Activated naive CD4-positive, alpha-beta T cell treated with anti-CD3 and anti-CD28 coated beads, Interleukin-2, amount 50 U/mL, for 24 hours (primary cell): ENCODE measurements around the gene IGFL1.
"Not testable (repeated sequence)": the region's sequence is repeated elsewhere in the genome, so short reads cannot be mapped to it uniquely, and the experiment has no call there.

Source experiments
- H3K27ac Mint-ChIP-seq: one replicate; pipeline ENCODE4 v1.8.0; 2021; ENCODE audit warnings: mild to moderate bottlenecking, mixed read lengths
- H3K27me3 Mint-ChIP-seq: one replicate; pipeline ENCODE4 v1.8.0; 2021; ENCODE audit warnings: mixed read lengths
- H3K36me3 Mint-ChIP-seq: one replicate; pipeline ENCODE4 v1.8.0; 2021; ENCODE audit warnings: mixed read lengths
- H3K4me1 Mint-ChIP-seq: one replicate; pipeline ENCODE4 v1.8.0; 2021; ENCODE audit warnings: mixed read lengths
- H3K4me3 Mint-ChIP-seq: one replicate; pipeline ENCODE4 v1.8.0; 2021; ENCODE audit warnings: mild to moderate bottlenecking, mixed read lengths
- H3K9me3 Mint-ChIP-seq: one replicate; pipeline ENCODE4 v1.8.0; 2021; ENCODE audit warnings: mixed read lengths

IGFL1 gene

GRCh38 chr19:46196410-46197124, 33.0 kb upstream of the IGFL1 start:
- Mint-ChIP-seq H3K36me3 (no peaks in the 10 kb centered on the region), H3K4me3 (no peak overlapping the region), H3K27ac (no peak overlapping the region), H3K4me1 (no peaks in the 10 kb centered on the region), H3K9me3 (no peaks in the 10 kb centered on the region), H3K27me3 (peaks cover 15% of the 10 kb centered on the region)

DNA sequence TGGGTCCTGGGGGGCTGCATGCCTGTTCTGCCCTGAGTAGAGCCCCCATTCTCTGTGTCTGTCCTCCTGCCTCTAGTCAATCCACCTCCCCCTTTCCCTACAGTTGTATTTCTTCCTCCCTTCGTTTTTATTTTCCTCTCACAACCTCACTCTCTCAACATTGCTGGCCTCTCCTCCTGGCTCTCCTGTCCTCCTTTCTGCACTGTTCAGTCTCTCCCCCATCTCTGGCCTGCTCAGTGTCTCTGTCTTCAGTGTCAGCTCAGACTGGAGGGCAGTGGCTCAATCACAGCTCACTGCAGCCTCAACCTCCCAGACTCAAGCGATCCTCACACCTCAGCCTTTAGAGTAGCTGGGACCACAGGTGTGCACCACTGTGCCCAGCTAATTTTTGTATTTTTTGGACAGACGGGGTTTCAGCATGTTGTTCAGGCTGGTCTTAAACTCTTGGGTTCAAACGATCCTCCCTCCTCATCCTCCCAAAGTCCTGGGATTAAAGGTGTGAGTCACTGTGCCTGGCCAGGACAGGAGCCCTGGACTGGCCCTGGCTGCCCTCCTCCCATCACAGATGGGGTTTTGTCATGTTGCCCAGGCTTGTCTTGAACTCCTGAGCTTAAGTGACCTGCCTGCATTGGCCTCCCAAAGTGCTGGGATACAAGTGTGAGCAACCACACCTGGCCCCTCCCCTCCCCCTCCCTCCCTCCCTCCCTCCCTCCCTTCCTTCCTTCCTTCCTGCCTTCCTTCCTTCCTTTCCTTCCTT, 32.0 kb upstream of the IGFL1 start:
- H3K27me3 Mint-ChIP-seq = peaks cover 17% of the 10 kb centered on the region
- H3K4me3 Mint-ChIP-seq = no peak overlapping the region
- H3K36me3 Mint-ChIP-seq = no peaks in the 10 kb centered on the region
- no peaks in the 10 kb centered on the region for H3K9me3 Mint-ChIP-seq
- H3K27ac Mint-ChIP-seq = no peak overlapping the region
- no peaks in the 10 kb centered on the region for H3K4me1 Mint-ChIP-seq

GRCh38 chr19:46198756-46199155, 30.8 kb upstream of the IGFL1 start:
- H3K27me3 Mint-ChIP-seq = peaks cover 16% of the 10 kb centered on the region

GRCh38 chr19:46201454-46202310, 27.9 kb upstream of the IGFL1 start:
- no peaks in the 10 kb centered on the region for H3K9me3 Mint-ChIP-seq
- no peak overlapping the region for H3K4me3 Mint-ChIP-seq
- no peaks in the 10 kb centered on the region for H3K36me3 Mint-ChIP-seq
- H3K27me3 Mint-ChIP-seq = peaks cover 9% of the 10 kb centered on the region
- H3K4me1 Mint-ChIP-seq = no peaks in the 10 kb centered on the region
- no peak overlapping the region for H3K27ac Mint-ChIP-seq

More at GRCh38 chr19:46198756-46199155, 30.8 kb upstream of the IGFL1 start:
- no peak overlapping the region for H3K4me3 Mint-ChIP-seq
- H3K36me3 Mint-ChIP-seq = no peaks in the 10 kb centered on the region
- H3K9me3 Mint-ChIP-seq = no peaks in the 10 kb centered on the region
- no peaks in the 10 kb centered on the region for H3K4me1 Mint-ChIP-seq
- no peak overlapping the region for H3K27ac Mint-ChIP-seq

DNA sequence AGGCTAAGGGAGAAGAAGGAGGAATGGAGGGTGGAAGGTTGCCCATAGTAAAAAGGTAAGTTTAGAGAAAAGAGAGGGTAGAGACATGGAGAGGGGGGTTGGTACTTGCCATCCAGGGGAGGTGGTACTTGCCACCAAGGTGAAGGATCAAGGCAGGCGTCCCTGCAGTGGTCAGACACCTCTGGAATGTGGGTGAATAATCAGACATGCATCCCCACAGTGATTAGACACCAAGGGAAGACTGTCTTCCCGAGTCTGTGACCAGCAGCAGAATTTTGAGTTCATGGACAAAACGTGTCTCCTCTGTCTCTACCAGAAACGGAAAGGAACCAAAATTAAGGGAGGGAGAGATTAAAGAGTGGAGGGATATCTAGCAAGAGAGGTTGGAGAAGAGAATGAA, 27.1 kb upstream of the IGFL1 start:
- Mint-ChIP-seq H3K36me3 (no peaks in the 10 kb centered on the region), H3K27ac (no peak overlapping the region), H3K4me3 (no peak overlapping the region), H3K4me1 (no peaks in the 10 kb centered on the region), H3K27me3 (peaks cover 4% of the 10 kb centered on the region), H3K9me3 (no peaks in the 10 kb centered on the region)

DNA sequence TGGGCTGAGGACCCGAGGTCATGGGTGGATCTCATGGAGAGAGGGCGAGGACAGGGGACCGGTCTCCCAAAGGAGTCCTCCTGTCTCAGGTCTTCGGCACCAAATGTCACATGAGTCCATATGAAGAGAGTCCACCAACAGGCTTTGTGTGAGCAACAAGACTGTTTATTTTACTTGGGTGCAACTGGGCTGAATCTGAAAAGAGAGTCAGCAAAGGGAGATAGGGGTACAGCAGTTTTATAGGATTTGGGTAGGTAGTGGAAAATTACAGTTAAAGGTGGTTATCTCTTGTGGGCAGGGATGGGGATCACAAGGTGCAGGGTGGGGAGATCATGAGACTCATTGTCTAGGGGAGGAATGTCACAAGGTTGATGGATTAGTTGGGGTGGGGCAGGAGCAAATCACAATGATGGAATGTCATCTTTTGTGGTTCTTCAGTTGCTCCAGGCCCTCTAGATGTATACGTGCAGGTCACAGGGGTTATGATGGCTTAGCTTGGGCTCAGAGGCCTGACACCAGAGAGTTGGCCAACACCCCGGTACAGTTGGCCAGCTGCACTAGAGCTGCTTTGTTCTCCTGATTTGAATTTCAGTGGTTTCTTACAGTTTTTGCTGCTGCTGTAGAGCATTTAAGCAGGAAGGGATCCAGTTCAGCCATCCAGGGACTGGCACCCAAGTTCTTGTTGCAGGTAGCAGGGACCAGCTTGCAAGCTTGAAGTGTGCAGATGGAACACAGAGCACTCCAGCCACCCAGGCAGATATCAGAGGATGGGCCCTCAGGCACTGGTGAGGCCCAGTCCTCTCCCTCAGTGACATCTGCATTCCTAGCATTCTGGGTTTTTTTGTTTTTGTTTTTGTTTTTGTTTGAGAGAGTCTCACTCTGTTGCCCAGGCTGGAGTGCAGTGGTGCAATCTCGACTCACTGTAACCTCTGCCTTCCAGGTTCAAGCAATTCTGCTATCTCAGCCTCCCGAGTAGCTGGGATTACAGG, 26.4 kb upstream of the IGFL1 start:
- H3K4me1 Mint-ChIP-seq = no peaks in the 10 kb centered on the region
- peaks cover 4% of the 10 kb centered on the region for H3K27me3 Mint-ChIP-seq
- H3K9me3 Mint-ChIP-seq = no peaks in the 10 kb centered on the region
- H3K36me3 Mint-ChIP-seq = no peaks in the 10 kb centered on the region
- H3K27ac Mint-ChIP-seq = no peak overlapping the region
- no peak overlapping the region for H3K4me3 Mint-ChIP-seq

- H3K9me3 Mint-ChIP-seq = no peaks in the 10 kb centered on the region
- H3K27ac Mint-ChIP-seq = no peak overlapping the region
- peaks cover 5% of the 10 kb centered on the region for H3K27me3 Mint-ChIP-seq
- peaks cover 4% of the 10 kb centered on the region for H3K4me1 Mint-ChIP-seq
- no peak overlapping the region for H3K4me3 Mint-ChIP-seq
- H3K36me3 Mint-ChIP-seq = no peaks in the 10 kb centered on the region
These were observed 25.5 kb upstream of the IGFL1 start for GRCh38 chr19:46204008-46204407.

- Mint-ChIP-seq H3K4me3 (no peak overlapping the region), H3K27ac (no peak overlapping the region), H3K4me1 (peaks cover 12% of the 10 kb centered on the region), H3K36me3 (no peaks in the 10 kb centered on the region), H3K27me3 (peaks cover 5% of the 10 kb centered on the region), H3K9me3 (no peaks in the 10 kb centered on the region)
These were observed 24.2 kb upstream of the IGFL1 start for GRCh38 chr19:46205183-46205984.

DNA sequence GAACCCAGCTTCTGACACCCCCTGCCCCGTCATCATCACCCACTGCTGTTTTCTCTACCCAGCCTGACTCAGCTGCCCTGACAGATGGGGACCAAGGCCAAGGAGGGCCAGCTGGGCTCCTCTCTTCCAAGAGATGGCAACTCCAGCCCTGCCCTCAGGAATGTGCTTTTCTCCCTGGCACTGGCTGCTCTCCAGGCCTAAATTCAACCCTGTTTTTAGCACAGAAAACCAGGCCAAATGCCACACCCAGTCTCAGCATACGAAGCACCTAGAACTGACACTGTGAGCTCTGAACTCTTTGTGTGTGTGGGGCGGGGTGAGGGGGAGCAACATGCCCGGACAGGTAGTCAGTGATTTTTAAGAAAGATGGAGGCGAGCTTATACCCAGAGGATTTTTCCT, 23.4 kb upstream of the IGFL1 start:
- Mint-ChIP-seq H3K27me3 (peaks cover 5% of the 10 kb centered on the region), H3K9me3 (no peaks in the 10 kb centered on the region), H3K4me3 (no peak overlapping the region), H3K4me1 (peaks cover 12% of the 10 kb centered on the region), H3K27ac (no peak overlapping the region), H3K36me3 (no peaks in the 10 kb centered on the region)

GRCh38 chr19:46206682-46207081, 22.9 kb upstream of the IGFL1 start:
- H3K4me1 Mint-ChIP-seq = peaks cover 12% of the 10 kb centered on the region
- no peak overlapping the region for H3K27ac Mint-ChIP-seq
- no peak overlapping the region for H3K4me3 Mint-ChIP-seq
- H3K27me3 Mint-ChIP-seq = peaks cover 5% of the 10 kb centered on the region
- no peaks in the 10 kb centered on the region for H3K9me3 Mint-ChIP-seq
- H3K36me3 Mint-ChIP-seq = no peaks in the 10 kb centered on the region

GRCh38 chr19:46207858-46208257, 21.7 kb upstream of the IGFL1 start:
- peaks cover 12% of the 10 kb centered on the region for H3K4me1 Mint-ChIP-seq
- not testable (repeated sequence) for H3K9me3 Mint-ChIP-seq, H3K4me3 Mint-ChIP-seq, H3K27me3 Mint-ChIP-seq, H3K27ac Mint-ChIP-seq, H3K36me3 Mint-ChIP-seq

GRCh38 chr19:46209051-46209450, 20.5 kb upstream of the IGFL1 start:
- H3K36me3 Mint-ChIP-seq = no peaks in the 10 kb centered on the region
- no peaks in the 10 kb centered on the region for H3K9me3 Mint-ChIP-seq
- no peak overlapping the region for H3K27ac Mint-ChIP-seq
- H3K27me3 Mint-ChIP-seq = peaks cover 5% of the 10 kb centered on the region
- no peak overlapping the region for H3K4me3 Mint-ChIP-seq
- peaks cover 12% of the 10 kb centered on the region for H3K4me1 Mint-ChIP-seq

- no peaks in the 10 kb centered on the region for H3K9me3 Mint-ChIP-seq
- no peak overlapping the region for H3K4me3 Mint-ChIP-seq
- H3K4me1 Mint-ChIP-seq = peaks cover 12% of the 10 kb centered on the region
- H3K27me3 Mint-ChIP-seq = peaks cover 5% of the 10 kb centered on the region
- H3K36me3 Mint-ChIP-seq = no peaks in the 10 kb centered on the region
- H3K27ac Mint-ChIP-seq = no peak overlapping the region
These were observed 20.1 kb upstream of the IGFL1 start for GRCh38 chr19:46209472-46209871.

DNA sequence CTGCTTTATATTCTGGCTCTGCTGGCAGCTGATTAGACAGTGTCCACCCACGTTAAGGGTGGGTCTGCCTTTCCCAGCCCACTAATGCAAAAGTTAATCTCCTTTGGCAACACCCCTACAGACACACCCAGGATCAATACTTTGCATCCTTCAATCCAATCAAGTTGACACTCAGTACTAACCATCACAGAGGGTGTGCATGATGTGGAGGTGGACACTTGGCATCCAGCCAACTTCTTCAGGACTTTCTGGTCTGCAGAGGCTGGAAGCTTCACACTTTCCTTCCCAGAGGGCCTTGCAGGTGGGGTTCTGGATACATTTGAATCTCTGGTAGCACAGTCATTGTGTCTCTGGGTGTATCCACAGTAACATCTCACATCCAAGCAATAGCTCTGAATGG, 18.9 kb upstream of the IGFL1 start:
- peaks cover 5% of the 10 kb centered on the region for H3K27me3 Mint-ChIP-seq
- H3K27ac Mint-ChIP-seq = no peak overlapping the region
- H3K36me3 Mint-ChIP-seq = no peaks in the 10 kb centered on the region
- H3K9me3 Mint-ChIP-seq = no peaks in the 10 kb centered on the region
- peaks cover 12% of the 10 kb centered on the region for H3K4me1 Mint-ChIP-seq
- no peak overlapping the region for H3K4me3 Mint-ChIP-seq
